ENCODE results near the gene FEZF1. TPM values are rescaled to one million over a fixed set of nuclear protein-coding genes. Genes with fewer than 3 reads are reported as not detected.
A peak's percentile ranks its signal among the peaks of the same experiment; 100 is the strongest.

FEZF1 gene
- 26.5 TPM for polyA plus RNA-seq (2013, experiment 1 of 4)
- polyA plus RNA-seq (2013, experiment 2 of 4), result 54.0 TPM
- polyA plus RNA-seq (2013, experiment 3 of 4), result 37.7 TPM
- polyA plus RNA-seq (2013, experiment 4 of 4), result 50.5 TPM

DNA sequence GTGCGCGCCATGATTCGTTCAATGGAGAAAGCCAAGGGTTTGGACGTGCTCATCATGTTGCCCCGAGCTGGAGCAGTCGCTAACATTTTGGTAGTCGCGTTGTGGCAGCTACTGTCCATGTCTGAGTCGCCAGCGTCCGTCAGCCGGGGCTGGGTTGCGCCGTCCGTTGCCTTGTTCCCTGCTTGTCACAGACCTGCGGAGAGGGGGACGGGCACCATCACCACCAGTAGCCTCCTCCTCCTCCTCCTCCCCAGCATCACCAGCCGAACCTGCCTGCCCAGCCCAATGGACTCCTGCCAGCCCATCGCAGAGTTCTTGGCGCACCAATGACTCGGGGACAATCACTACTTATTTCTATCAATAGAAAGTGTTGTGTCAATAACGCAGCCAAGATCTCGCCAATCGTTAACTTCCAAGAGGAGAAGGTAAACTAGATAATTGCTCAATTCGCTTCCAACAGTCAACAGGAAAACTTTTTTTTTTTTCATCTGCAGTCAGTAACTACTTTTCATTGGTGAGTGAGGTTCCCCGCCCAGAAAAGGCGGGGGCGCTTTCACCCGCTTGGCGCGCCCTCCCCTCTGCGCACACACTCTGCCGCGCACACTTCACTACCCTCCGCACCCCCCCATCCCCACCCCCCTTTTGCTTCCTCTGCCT lies at the start of gene FEZF1:
Gene FEZF1 (minus strand): TSS at position 432 of the 657 bp plus-strand sequence. CDS start 313 bp downstream, at position 119.
- Histone ChIP-seq H3K27me3 (ENCODE audit: control insufficient read depth, insufficient read depth, low read length, poor library complexity, severe bottlenecking) (peaks cover 100% of the 10 kb centered on the region), H3K27ac (ENCODE audit: insufficient read depth, low read depth, low read length, poor library complexity, severe bottlenecking) (no peak within 1 kb of the TSS), H3K4me1 (ENCODE audit: control insufficient read depth, insufficient read depth, low read length) (peaks cover 47% of the 10 kb centered on the region), H3K9me3 (ENCODE audit: control insufficient read depth, low read length) (no peaks in the 10 kb centered on the region), H3K36me3 (ENCODE audit: control insufficient read depth, insufficient read depth, low read length) (no peaks in the 10 kb centered on the region), H3K4me3 (ENCODE audit: insufficient read depth, low read depth, low read length) (peak within 1 kb of the TSS; percentile 44)
- WGBS, 2 experiments, result 0% methylated on average over 35 of the region's 35 CpGs

DNA sequence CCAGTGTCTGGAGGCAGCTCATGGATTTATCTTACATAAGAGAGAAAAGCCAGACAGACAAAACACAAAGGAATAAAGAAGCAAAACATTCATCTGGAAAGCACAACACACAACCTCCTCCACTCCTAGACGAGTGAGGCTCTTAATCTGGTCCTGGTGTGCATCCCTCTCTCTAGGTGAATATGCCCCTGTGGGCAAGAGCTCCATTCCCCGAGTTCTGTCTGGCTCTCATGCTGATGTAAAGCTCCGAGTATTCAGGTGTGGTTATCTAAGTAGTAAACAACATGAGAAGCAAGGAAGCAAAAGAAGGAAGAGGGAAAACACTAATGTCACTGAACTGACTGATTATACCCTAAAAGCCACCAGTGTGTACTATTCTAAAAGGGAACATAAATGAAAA lies 47.9 kb upstream of the FEZF1 start:
- Histone ChIP-seq H3K36me3 (ENCODE audit: control insufficient read depth, insufficient read depth, low read length) (no peaks in the 10 kb centered on the region), H3K4me3 (ENCODE audit: insufficient read depth, low read depth, low read length) (no peak overlapping the region), H3K27ac (ENCODE audit: insufficient read depth, low read depth, low read length, poor library complexity, severe bottlenecking) (no peak overlapping the region), H3K27me3 (ENCODE audit: control insufficient read depth, insufficient read depth, low read length, poor library complexity, severe bottlenecking) (no peaks in the 10 kb centered on the region), H3K4me1 (ENCODE audit: control insufficient read depth, insufficient read depth, low read length) (no peaks in the 10 kb centered on the region), H3K9me3 (ENCODE audit: control insufficient read depth, low read length) (no peaks in the 10 kb centered on the region)
- WGBS, 2 experiments, result 71 to 83% methylated on average over 3 of the region's 3 CpGs

DNA sequence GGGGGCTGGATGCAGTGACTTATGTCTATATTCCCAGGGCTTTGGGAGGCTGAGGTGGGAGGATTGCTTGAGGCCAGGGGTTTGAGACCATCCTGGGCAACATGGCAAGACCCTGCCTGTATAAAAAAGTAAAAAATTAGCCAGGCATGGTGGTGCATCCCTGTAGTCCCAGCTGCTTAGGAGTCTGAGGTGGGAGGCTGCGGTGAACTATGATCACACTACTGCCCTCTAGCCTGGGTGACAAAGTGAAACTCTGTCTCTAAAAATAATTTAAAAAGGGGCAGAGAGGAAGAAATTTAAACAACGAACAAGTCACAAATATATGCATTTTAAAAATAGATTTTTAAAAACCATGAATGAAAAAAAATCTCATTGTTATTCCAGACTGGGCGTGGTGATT lies 46.2 kb upstream of the FEZF1 start:
- H3K4me1 ChIP-seq (ENCODE audit: control insufficient read depth, insufficient read depth, low read length), result no peaks in the 10 kb centered on the region
- no peak overlapping the region for H3K4me3 ChIP-seq (ENCODE audit: insufficient read depth, low read depth, low read length)
- H3K9me3 ChIP-seq (ENCODE audit: control insufficient read depth, low read length), result no peaks in the 10 kb centered on the region
- H3K36me3 ChIP-seq (ENCODE audit: control insufficient read depth, insufficient read depth, low read length), result no peaks in the 10 kb centered on the region
- H3K27me3 ChIP-seq (ENCODE audit: control insufficient read depth, insufficient read depth, low read length, poor library complexity, severe bottlenecking), result no peaks in the 10 kb centered on the region
- 82 to 100% methylated on average over 2 to 3 of the region's 3 CpGs for whole genome bisulfite sequencing, 2 experiments
- H3K27ac ChIP-seq (ENCODE audit: insufficient read depth, low read depth, low read length, poor library complexity, severe bottlenecking), result no peak overlapping the region

DNA sequence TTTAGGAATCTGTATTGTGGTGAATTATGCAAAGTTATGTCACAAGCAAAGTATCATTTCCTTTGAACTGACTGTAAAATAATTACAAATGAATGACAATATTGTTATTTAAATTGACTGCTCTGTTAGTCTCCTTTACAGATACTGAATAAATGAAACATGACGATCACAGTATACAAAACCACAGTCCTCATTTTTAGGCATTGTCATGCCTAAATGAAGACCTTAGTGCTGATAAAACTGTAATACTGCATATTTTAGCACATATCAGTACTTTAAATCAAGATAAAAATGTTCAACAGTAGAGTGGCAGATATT lies 39.7 kb upstream of the FEZF1 start:
- Histone ChIP-seq H3K27me3 (ENCODE audit: control insufficient read depth, insufficient read depth, low read length, poor library complexity, severe bottlenecking) (no peaks in the 10 kb centered on the region), H3K4me3 (ENCODE audit: insufficient read depth, low read depth, low read length) (no peak overlapping the region), H3K27ac (ENCODE audit: insufficient read depth, low read depth, low read length, poor library complexity, severe bottlenecking) (no peak overlapping the region), H3K9me3 (ENCODE audit: control insufficient read depth, low read length) (no peaks in the 10 kb centered on the region), H3K36me3 (ENCODE audit: control insufficient read depth, insufficient read depth, low read length) (no peaks in the 10 kb centered on the region), H3K4me1 (ENCODE audit: control insufficient read depth, insufficient read depth, low read length) (no peaks in the 10 kb centered on the region)
- 70 to 86% methylated on average over 1 of the region's 1 CpG for WGBS, 2 experiments

DNA sequence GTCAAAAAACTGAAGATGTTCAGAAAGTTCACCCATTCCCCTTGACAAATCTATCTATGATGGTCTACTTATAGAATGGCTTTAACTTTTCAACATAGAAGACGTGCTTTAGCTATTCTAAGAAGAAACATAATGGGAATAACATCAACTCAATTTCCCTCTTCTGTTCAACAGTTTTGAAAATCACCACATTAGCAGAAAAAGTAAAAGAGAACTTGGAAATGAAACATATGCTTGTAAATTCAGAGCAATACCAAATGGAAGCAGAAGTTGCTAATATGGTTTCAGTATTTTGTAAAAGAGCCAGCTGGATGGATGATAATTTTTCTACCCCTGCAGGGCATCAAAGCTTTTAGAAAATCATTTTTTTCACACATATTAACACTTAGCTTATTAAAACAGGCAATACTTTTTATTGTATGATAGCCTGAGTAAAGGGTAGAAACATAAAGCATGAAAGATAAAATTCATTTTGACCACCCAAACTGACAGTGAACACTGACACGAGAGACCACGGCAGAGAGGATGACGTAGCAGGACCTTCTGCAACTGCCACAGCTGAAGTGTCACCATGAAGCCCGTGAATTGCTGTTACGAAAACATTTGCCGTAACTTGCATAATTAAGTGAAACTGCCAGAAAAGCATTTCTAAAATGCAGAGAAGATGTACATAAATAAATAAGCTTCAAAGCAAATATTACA lies 39.2 kb upstream of the FEZF1 start:
- no peaks in the 10 kb centered on the region for H3K4me1 ChIP-seq (ENCODE audit: control insufficient read depth, insufficient read depth, low read length)
- no peak overlapping the region for H3K4me3 ChIP-seq (ENCODE audit: insufficient read depth, low read depth, low read length)
- no peaks in the 10 kb centered on the region for H3K36me3 ChIP-seq (ENCODE audit: control insufficient read depth, insufficient read depth, low read length)
- 72 to 79% methylated on average over 7 of the region's 7 CpGs for WGBS, 2 experiments
- no peaks in the 10 kb centered on the region for H3K27me3 ChIP-seq (ENCODE audit: control insufficient read depth, insufficient read depth, low read length, poor library complexity, severe bottlenecking)
- no peaks in the 10 kb centered on the region for H3K9me3 ChIP-seq (ENCODE audit: control insufficient read depth, low read length)
- no peak overlapping the region for H3K27ac ChIP-seq (ENCODE audit: insufficient read depth, low read depth, low read length, poor library complexity, severe bottlenecking)

DNA sequence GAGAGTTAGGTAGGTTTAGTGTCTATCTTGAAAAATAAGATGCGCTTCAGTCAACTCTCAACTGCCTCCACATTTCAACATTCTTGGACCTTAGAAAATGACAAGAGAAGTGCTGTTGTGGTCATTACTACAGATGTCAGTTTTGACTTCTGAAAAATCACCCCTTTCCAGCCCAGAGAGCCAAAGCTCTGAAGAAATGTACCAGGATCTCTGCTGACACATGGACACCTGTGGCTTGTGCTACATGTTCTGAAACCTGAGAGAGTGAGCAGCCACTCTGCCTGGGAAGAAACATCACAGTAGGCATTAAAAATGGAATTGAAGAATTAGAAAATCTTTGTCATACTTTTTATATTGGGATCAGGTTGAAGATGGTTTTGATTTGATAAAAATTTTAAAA lies 35.9 kb upstream of the FEZF1 start:
- Histone ChIP-seq H3K4me1 (ENCODE audit: control insufficient read depth, insufficient read depth, low read length) (peaks cover 17% of the 10 kb centered on the region), H3K36me3 (ENCODE audit: control insufficient read depth, insufficient read depth, low read length) (no peaks in the 10 kb centered on the region), H3K27me3 (ENCODE audit: control insufficient read depth, insufficient read depth, low read length, poor library complexity, severe bottlenecking) (no peaks in the 10 kb centered on the region), H3K9me3 (ENCODE audit: control insufficient read depth, low read length) (no peaks in the 10 kb centered on the region), H3K27ac (ENCODE audit: insufficient read depth, low read depth, low read length, poor library complexity, severe bottlenecking) (no peak overlapping the region), H3K4me3 (ENCODE audit: insufficient read depth, low read depth, low read length) (no peak overlapping the region)
- 89 to 100% methylated on average over 1 of the region's 1 CpG for WGBS, 2 experiments

DNA sequence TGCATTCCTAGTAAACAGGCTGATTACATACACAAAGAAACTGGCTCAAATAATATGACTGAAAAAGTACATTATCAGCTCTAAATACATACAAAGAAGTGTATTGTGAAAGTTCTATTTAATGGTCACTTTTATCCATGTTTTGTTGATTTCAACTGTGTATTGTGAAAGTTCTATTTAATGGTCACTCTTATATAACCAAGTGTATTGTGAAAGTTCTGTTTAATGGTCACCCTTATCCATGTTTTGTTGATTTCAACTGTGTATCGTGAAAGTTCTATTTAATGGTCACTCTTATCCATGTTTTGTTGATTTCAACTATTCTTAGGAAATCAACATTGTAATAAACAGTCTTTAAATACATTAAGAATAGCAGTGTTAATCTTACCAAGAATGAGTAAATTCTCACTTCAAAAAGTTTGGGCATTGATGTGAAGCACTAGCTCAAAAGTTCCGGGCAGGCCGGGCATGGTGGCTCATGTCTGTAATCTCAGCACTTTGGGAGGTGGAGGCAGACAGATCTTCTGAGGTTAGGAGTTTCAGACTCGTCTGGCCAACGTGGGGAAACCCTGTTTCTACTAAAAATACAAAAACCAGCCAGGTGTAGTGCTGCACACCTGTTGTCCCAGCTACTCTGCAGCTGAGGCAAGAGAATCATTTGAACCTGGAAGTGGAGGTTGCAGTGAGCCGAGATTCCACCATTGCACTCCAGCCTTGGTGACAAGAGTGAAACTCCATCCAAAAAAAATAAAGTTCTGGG lies 34.8 kb upstream of the FEZF1 start:
- peaks cover 17% of the 10 kb centered on the region for H3K4me1 ChIP-seq (ENCODE audit: control insufficient read depth, insufficient read depth, low read length)
- H3K27ac ChIP-seq (ENCODE audit: insufficient read depth, low read depth, low read length, poor library complexity, severe bottlenecking), result no peak overlapping the region
- WGBS, 2 experiments, result 91 to 94% methylated on average over 5 of the region's 6 CpGs
- no peaks in the 10 kb centered on the region for H3K27me3 ChIP-seq (ENCODE audit: control insufficient read depth, insufficient read depth, low read length, poor library complexity, severe bottlenecking)
- H3K4me3 ChIP-seq (ENCODE audit: insufficient read depth, low read depth, low read length), result no peak overlapping the region
- H3K36me3 ChIP-seq (ENCODE audit: control insufficient read depth, insufficient read depth, low read length), result no peaks in the 10 kb centered on the region
- no peaks in the 10 kb centered on the region for H3K9me3 ChIP-seq (ENCODE audit: control insufficient read depth, low read length)

DNA sequence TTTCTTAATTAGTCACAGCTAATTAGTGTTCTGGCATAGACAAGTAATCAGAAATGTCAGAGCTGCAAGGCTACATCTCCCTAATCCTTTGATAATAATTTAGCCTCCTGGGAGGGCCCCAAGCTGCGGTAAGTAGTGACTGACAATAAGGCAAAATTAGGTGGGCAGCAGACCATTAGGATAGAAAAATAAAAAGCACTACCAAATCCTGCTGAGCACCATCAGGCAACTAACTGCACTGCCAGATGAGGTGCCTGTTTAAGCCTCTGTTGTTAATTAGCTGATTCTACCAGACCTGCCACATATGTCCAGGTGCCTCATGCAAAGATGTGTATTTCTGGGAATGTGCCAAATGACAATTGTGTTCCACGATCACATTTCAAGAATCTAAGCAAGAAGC lies 32.5 kb upstream of the FEZF1 start:
- WGBS, 2 experiments, result 51 to 66% methylated on average over 2 of the region's 2 CpGs
- H3K4me3 ChIP-seq (ENCODE audit: insufficient read depth, low read depth, low read length), result no peak overlapping the region
- peaks cover 17% of the 10 kb centered on the region for H3K4me1 ChIP-seq (ENCODE audit: control insufficient read depth, insufficient read depth, low read length)
- H3K36me3 ChIP-seq (ENCODE audit: control insufficient read depth, insufficient read depth, low read length), result no peaks in the 10 kb centered on the region
- H3K27ac ChIP-seq (ENCODE audit: insufficient read depth, low read depth, low read length, poor library complexity, severe bottlenecking), result no peak overlapping the region
- H3K27me3 ChIP-seq (ENCODE audit: control insufficient read depth, insufficient read depth, low read length, poor library complexity, severe bottlenecking), result peaks cover 11% of the 10 kb centered on the region
- no peaks in the 10 kb centered on the region for H3K9me3 ChIP-seq (ENCODE audit: control insufficient read depth, low read length)

DNA sequence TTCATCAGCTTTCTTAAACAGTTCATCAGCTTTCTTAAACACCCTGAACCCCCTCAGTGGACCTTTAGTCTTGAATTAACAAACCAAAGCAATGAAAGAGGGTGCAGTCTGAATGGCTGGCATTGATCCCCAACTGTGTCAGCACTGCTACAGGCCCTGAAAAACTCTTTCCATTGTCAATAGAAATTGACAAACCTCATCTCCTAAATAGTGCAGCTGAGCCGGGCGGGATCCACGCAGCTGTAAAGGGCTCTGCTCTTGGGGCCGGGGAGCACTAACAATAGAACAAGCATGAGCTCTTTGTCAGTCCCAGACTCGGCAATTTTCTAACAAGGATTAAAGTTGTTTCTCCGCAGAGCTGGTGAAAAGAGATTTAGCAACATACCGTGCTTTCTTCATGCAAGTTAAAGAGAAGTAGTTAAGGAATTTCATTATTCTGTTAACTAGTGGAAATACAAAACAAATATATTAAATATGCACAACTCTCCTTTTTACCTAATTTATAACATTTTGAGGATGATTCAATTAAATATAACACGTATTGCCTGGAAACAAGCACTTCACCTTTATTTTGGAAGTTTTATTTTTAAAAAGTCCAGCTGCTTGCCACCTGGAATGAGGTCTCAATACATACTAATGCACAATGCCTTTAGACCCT lies 24.7 kb upstream of the FEZF1 start:
- Histone ChIP-seq H3K4me1 (ENCODE audit: control insufficient read depth, insufficient read depth, low read length) (peaks cover 17% of the 10 kb centered on the region), H3K36me3 (ENCODE audit: control insufficient read depth, insufficient read depth, low read length) (no peaks in the 10 kb centered on the region), H3K27ac (ENCODE audit: insufficient read depth, low read depth, low read length, poor library complexity, severe bottlenecking) (peak overlapping the region; percentile 61), H3K27me3 (ENCODE audit: control insufficient read depth, insufficient read depth, low read length, poor library complexity, severe bottlenecking) (peaks cover 17% of the 10 kb centered on the region), H3K9me3 (ENCODE audit: control insufficient read depth, low read length) (no peaks in the 10 kb centered on the region), H3K4me3 (ENCODE audit: insufficient read depth, low read depth, low read length) (no peak overlapping the region)
- 2 to 3% methylated on average over 7 to 8 of the region's 8 CpGs for WGBS, 2 experiments

DNA sequence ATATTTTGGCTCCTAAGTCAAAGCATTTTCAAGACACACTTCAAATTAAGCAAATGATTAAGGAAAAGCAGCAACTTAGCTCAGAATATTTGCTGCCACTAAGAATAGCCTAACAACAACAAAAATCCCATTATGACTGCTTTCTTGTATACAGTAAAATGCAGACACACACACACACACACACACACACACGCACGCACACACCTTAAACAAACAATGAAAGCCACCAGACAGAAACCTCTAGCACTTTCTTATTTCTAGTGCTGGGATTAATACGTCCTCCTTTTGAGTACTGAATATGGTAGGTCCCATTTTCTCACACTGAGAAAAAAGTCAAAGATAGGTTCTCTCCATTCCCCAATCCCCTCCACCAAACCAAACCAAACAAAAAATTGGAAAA lies 23.4 kb upstream of the FEZF1 start:
- no peak overlapping the region for H3K4me3 ChIP-seq (ENCODE audit: insufficient read depth, low read depth, low read length)
- no peaks in the 10 kb centered on the region for H3K36me3 ChIP-seq (ENCODE audit: control insufficient read depth, insufficient read depth, low read length)
- no peak overlapping the region for H3K27ac ChIP-seq (ENCODE audit: insufficient read depth, low read depth, low read length, poor library complexity, severe bottlenecking)
- peaks cover 11% of the 10 kb centered on the region for H3K27me3 ChIP-seq (ENCODE audit: control insufficient read depth, insufficient read depth, low read length, poor library complexity, severe bottlenecking)
- H3K4me1 ChIP-seq (ENCODE audit: control insufficient read depth, insufficient read depth, low read length), result peaks cover 17% of the 10 kb centered on the region
- H3K9me3 ChIP-seq (ENCODE audit: control insufficient read depth, low read length), result no peaks in the 10 kb centered on the region
- WGBS, 2 experiments, result 23 to 38% methylated on average over 3 of the region's 3 CpGs
